DND-41 (cell line): Measurements from ENCODE around the gene RHOH.

ENCODE experiments used
- ATAC-seq: fragments of 200-7000 bp; cut with Tn5 transposase; 3 replicates; pipeline ENCODE4 v1.9.1; 2021; ENCODE audit warnings: low read depth; ENCODE audit not compliant: insufficient read depth
- DNase-seq: peaks from one replicate; pipeline ENCODE4 v3.0.0-alpha.2; 2020
- H2AFZ ChIP-seq: 2 replicates; pipeline ENCODE4 v1.6.0; 2012; ENCODE audit warnings: low read depth, low read length
- H3K27ac ChIP-seq: 2 replicates; pipeline ENCODE4 v1.5.1; 2012; ENCODE audit warnings: low read length, inconsistent platforms
- H3K27me3 ChIP-seq: fragments of 200-600 bp; sonication (generic); 2 replicates; pipeline ENCODE4 v1.6.0; 2012; ENCODE audit warnings: low read length, mild to moderate bottlenecking, inconsistent platforms; ENCODE audit not compliant: insufficient read depth, poor library complexity
- H3K36me3 ChIP-seq: 2 replicates; pipeline ENCODE4 v1.5.1; 2012; ENCODE audit warnings: low read length, inconsistent platforms; ENCODE audit not compliant: insufficient read depth
- H3K4me1 ChIP-seq: 2 replicates; pipeline ENCODE4 v1.5.1; 2012; ENCODE audit warnings: mild to moderate bottlenecking, low read length; ENCODE audit not compliant: insufficient read depth
- H3K4me2 ChIP-seq: 2 replicates; pipeline ENCODE4 v1.6.0; 2012; ENCODE audit warnings: mild to moderate bottlenecking, moderate library complexity, low read length, inconsistent platforms; ENCODE audit not compliant: insufficient read depth
- H3K4me3 ChIP-seq, 2 experiments: fragments of 200-600 bp in 1 of 2; shearing (Covaris generic) in 1 of 2; 2 replicates each; pipeline ENCODE4 v1.5.1; 2012 to 2016; ENCODE audit warnings: inconsistent platforms in 2 of 2, low read length in 2 of 2, mild to moderate bottlenecking in 2 of 2, low read depth in 1 of 2, moderate library complexity in 1 of 2
- H3K79me2 ChIP-seq: 2 replicates; pipeline ENCODE4 v1.6.0; 2012; ENCODE audit warnings: low read length, inconsistent platforms; ENCODE audit not compliant: insufficient read depth
- H3K9ac ChIP-seq: 2 replicates; pipeline ENCODE4 v1.6.0; 2012; ENCODE audit warnings: low read depth, mild to moderate bottlenecking, inconsistent platforms, low read length, moderate library complexity
- H3K9me3 ChIP-seq: 2 replicates; pipeline ENCODE4 v1.5.1; 2012; ENCODE audit warnings: low read length, moderate library complexity, mild to moderate bottlenecking, inconsistent platforms; ENCODE audit not compliant: insufficient read depth, severe bottlenecking
- H4K20me1 ChIP-seq: 2 replicates; pipeline ENCODE4 v1.6.0; 2012; ENCODE audit warnings: low read length; ENCODE audit not compliant: insufficient read depth
- CTCF ChIP-seq: IDR thresholded peaks from 2 replicates; pipeline ENCODE4 v1.5.1; 2012; ENCODE audit warnings: borderline replicate concordance, low read length, moderate library complexity, mild to moderate bottlenecking; ENCODE audit not compliant: poor library complexity, severe bottlenecking; ENCODE audit errors: extremely low read depth
- EZH2 ChIP-seq: IDR thresholded peaks from 3 replicates; pipeline ENCODE4 v1.6.1; 2012; ENCODE audit warnings: borderline replicate concordance, low read depth, mild to moderate bottlenecking, moderate library complexity, low read length, inconsistent platforms; ENCODE audit not compliant: severe bottlenecking

RHOH gene

GRCh38 chr4:40152637-40153036, 44.2 kb upstream of the RHOH start:
- Histone ChIP-seq H3K4me3 (no peak overlapping the region), H3K4me1 (peaks cover 35% of the 10 kb centered on the region), H3K9me3 (no peaks in the 10 kb centered on the region), H3K36me3 (peaks cover 40% of the 10 kb centered on the region), H3K27me3 (no peaks in the 10 kb centered on the region), H3K9ac (no peak overlapping the region), H3K79me2 (peaks cover 33% of the 10 kb centered on the region), H4K20me1 (no peaks in the 10 kb centered on the region), H3K4me2 (peak overlapping the region; percentile 34), H3K27ac (peak overlapping the region; percentile 50), H2AFZ (no peak overlapping the region)
- peak; percentile 57 for DNase-seq
- TF ChIP-seq EZH2, result no peak
- no peak for TF ChIP-seq CTCF
- ATAC-seq, result peak; percentile 90

- Histone ChIP-seq H2AFZ (no peak overlapping the region), H4K20me1 (no peaks in the 10 kb centered on the region), H3K27me3 (no peaks in the 10 kb centered on the region), H3K79me2 (peaks cover 12% of the 10 kb centered on the region), H3K9me3 (no peaks in the 10 kb centered on the region), H3K4me2 (no peak overlapping the region), H3K9ac (no peak overlapping the region), H3K36me3 (peaks cover 55% of the 10 kb centered on the region), H3K4me3 (no peak overlapping the region), H3K27ac (no peak overlapping the region), H3K4me1 (peaks cover 11% of the 10 kb centered on the region)
- DNase-seq (no peak), ATAC-seq (no peak)
- TF ChIP-seq CTCF (no peak), EZH2 (no peak)
Observed at GRCh38 chr4:40157436-40157835, 39.4 kb upstream of the RHOH start.

- Histone ChIP-seq H3K4me2 (no peak overlapping the region), H3K9me3 (no peaks in the 10 kb centered on the region), H3K9ac (no peak overlapping the region), H4K20me1 (no peaks in the 10 kb centered on the region), H3K27me3 (no peaks in the 10 kb centered on the region), H3K4me3 (no peak overlapping the region), H3K27ac (no peak overlapping the region), H3K79me2 (no peaks in the 10 kb centered on the region), H3K36me3 (peaks cover 47% of the 10 kb centered on the region), H3K4me1 (no peaks in the 10 kb centered on the region), H2AFZ (no peak overlapping the region)
- ATAC-seq (no peak), DNase-seq (no peak)
- no peak for TF ChIP-seq EZH2
- TF ChIP-seq CTCF, result no peak
Observed at GRCh38 chr4:40160258-40160657, 36.6 kb upstream of the RHOH start.

- no peak for TF ChIP-seq CTCF
- no peak for TF ChIP-seq EZH2
- Histone ChIP-seq H3K4me2 (no peak overlapping the region), H3K4me1 (no peaks in the 10 kb centered on the region), H3K36me3 (peaks cover 50% of the 10 kb centered on the region), H4K20me1 (no peaks in the 10 kb centered on the region), H3K79me2 (no peaks in the 10 kb centered on the region), H3K27me3 (no peaks in the 10 kb centered on the region), H2AFZ (no peak overlapping the region), H3K9me3 (peaks cover 11% of the 10 kb centered on the region), H3K27ac (no peak overlapping the region), H3K4me3 (no peak overlapping the region), H3K9ac (no peak overlapping the region)
- DNase-seq, result no peak
- no peak for ATAC-seq
Observed at GRCh38 chr4:40164459-40164858, 32.4 kb upstream of the RHOH start.
